RPMI7951 (cell line): Measurements from ENCODE around the gene GLT6D1. TPM values are rescaled to one million over a fixed set of nuclear protein-coding genes. Genes with fewer than 3 reads are reported as not detected.
"Not testable (repeated sequence)": the region's sequence is repeated elsewhere in the genome, so short reads cannot be mapped to it uniquely, and the experiment has no call there.

ENCODE experiments used
- DNase-seq: peaks from one replicate; pipeline ENCODE4 v3.0.0-alpha.2; 2012; ENCODE audit warnings: low read depth
- total RNA-seq: library from RNA; depleted of rRNA; stranded (reverse); fragments of >200 nt; shearing (Covaris generic); gene quantifications from 2 replicates; pipeline ENCODE4 v1.2.3, GENCODE V29; 2014

Gene GLT6D1
- total RNA-seq, 1 experiment from 2014 or later = not detected

DNA sequence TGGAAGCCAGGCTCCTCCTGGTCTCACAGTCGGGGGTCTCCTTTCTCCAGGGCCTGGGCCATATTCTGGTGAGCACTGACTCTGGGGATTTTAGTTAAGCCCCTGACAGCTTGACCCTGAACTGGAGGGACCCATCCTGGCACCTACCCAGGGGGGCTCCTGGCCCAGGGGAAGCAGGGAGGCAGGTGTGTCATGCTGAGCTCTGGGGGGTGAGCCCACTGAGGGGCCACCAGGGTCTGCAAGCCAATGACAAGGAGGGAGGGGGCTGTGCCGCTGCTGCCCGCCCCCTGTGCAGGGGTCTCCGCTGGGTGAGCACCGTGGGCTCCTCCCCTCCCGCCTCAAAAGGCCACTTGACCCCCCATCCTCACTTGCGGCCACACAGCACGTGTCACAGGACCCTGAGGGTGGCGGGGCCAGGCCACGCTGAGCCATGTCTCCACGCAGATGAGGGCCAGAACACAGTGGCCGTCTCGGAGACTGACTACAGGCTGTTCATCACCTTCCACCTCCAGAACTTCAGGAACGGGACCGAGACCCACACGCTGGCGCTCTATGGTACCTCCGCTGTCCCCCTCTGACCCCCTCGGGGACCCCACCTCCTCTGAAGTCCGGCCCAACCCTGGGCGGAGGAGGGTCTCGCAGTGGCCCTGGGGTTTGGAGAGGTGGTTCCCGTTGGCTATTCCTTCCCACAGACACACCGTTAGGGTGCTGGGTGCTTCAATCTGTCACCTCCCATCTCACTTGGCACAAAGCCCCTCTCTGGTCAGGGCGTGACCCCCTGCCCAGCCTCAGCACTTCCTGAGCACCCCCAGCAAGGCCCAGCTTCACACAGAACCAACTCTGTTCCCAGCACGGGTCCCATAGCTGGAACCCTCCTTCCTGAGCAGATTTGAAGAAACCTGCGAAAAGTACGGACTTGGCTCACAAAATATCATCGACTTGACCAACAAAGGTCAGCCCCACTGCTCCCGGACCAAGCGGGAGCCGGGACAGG is 25.8 kb upstream of the GLT6D1 start:
- DNase-seq = no peak

DNA sequence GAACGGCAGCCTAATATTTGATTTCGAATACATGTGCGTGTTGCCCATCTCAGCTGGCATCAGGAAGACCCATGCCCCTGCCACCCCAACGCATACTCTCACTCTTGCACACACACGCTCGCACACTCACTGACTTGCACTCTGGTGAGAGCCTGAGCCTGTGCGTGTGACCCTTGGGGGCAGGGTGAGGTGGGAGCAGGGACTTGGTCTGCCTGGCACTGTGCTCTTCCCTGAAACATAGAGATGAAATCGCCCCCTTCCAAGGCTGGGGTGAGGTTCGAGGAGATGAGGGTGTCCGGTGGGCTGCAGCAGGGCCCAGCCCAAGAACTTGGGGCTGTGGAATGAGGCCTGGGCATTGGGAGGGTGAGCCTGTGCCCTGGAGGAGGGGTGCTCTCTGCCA is 24.9 kb upstream of the GLT6D1 start:
- no peak for DNase-seq

DNA sequence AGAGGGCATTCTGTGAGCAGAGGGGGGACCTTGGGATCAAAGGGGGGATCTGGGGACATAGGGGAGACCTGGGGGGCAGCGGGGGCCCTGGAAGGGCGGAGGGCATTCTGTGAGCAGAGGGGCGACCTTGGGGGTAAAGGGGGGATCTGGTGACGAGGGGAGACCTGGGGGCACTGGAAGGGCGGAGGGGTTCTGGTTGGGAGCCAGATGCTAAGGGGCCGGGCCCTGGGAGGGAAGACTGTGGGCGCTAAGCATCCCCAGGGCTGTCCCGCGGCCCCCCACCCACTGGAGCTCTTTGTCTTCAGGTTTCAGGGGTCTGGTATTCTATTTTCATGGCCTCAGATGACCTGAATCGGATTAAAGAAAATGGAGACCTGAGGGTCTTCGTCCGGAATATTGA is 24.5 kb upstream of the GLT6D1 start:
- DNase-seq = no peak

DNA sequence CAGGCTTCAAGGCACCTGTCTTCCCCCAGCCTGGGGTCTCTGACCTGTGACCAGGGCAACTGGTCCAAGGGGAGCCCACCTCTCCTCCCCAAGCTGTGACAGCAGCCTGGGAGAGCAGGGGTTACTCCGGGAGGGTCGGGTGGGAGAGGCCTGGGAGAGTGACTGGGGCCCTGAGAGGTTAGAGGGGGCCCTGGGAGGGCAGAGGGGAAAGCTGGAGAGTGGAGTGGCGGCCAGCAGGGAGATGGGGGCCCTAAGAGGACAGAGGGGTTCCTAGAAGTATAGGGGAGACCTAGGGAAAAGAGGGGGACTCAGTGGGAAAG is 24.1 kb upstream of the GLT6D1 start:
- DNase-seq = no peak

DNA sequence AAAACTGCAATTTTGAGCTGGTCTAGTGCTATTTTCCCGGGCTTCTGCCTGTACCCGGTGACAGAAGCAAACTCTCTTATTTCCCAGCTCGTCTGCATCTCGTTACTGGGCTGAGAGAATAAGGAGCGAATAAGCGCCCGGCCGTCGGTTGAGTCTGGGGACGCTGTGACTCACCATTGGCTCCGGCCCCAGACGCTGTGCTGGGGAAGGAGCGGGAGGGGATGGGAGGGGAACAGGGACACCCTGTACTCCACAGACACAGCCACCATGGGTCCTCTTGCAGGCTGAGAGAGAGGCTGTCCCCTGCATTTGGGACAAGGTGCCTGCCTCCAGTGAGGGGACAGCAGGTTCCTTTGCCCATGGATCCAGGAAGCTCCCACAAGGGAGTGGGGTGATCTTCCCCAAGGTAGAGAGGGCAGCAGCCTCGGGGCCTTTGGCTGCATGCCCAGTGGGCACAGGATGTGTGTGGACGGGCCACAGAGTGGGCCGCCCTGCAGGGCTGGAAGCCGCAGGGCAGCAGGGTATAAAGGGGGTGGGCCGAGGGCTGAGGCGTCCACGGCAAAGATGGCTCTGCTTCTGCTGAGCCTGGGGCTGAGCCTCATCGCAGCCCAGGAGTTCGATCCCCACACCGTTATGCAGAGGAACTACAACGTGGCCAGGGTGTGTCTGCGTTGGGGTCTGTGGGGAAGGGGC is 23.6 kb upstream of the GLT6D1 start, which contains the start of gene LCN9:
Gene LCN9, plus strand, starts transcription at position 552 of the 693 bp plus-strand sequence. Its CDS starts 13 bp downstream, at position 565.
- DNase-seq = peak; percentile 12

DNA sequence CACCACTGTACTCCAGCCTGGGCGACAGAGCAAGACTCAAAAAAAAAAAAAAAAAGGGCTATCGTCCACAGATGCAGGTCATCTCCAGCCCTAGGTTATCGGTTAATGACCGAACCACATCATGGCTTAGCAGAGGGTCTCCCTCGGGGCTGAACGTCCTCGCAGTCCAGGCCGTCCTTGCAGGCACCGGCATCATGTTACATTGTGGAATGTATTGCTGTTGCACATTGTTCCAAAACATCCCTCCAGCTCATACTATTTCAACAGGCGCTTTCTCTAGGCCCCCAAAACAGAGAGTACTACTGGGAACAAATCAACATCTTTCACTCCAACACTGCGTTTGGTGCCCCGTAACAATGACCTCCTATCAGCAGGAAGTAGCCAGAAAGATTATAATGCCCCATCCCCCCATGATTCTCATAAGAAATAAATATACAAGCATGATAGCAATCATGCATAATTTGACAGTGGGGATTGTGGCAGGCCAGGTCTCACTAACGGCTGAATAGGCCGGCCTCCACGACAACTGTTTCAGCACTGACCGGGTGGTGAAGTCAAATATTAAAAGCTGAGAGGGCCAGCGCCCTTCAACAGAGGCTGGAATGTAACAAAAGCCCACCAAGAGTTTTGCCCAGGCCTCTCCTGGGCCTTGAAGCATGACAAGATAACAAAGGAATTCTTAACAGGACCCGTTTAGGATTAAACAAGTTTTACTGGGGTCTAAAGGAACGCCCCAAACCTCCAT is 22.6 kb upstream of the GLT6D1 start:
- DNase-seq = no peak

DNA sequence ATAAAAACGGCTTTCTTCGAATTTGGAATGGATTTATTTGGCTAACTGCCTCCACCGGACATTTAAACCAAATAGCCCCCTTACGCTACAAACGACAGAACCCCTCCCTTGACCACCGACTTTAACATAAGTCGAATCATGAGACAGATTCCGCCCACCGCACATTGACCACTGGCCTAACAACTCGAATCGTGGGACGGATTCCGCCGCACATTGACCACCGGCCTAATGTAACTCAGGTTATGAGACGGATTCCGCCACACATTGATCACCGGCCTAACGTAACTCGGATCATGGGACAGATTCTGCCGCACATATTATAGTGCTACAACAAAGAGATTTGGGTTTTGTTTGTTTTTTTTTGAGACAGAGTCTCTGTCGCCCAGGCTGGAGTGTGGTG is 21.1 kb upstream of the GLT6D1 start:
- DNase-seq = no peak

DNA sequence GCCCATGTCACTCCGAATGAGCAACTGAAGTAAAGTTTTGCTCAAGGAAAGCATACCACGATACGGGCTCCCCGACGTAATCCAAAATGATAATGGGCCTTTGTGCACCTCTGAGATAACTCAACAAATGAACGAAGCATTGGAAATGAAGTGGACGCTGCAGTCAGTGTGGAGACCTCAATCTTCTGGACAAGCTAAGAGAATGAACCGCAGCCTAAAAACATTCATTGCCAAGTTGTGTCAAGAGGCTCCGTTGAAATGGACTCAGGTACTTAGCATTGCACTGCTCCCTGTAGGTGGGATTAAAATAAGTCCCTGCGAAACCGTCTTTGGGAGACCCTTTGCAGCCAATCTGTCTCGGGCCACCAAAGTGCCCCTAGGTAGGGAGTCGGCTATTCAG is 19.9 kb upstream of the GLT6D1 start:
- no peak for DNase-seq

DNA sequence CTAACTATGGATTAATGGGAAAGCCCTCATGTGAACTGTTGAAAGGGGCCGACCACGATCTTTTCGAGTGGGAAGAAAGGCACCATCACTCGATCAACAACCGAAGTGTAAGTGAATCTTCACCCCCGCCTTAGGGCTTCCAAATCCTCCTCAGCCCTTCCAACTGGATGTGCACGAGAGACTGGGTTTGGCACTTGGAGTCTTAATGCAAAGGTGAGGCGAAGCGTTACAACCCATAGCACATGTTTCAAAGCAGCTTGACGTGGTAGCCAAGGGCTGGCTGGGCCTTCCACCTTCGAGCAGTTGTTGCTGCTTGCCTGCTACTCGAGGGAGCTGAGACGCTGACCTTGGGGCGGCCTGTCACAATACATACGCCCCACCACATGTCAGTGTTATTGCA is 18.1 kb upstream of the GLT6D1 start:
- no peak for DNase-seq

DNA sequence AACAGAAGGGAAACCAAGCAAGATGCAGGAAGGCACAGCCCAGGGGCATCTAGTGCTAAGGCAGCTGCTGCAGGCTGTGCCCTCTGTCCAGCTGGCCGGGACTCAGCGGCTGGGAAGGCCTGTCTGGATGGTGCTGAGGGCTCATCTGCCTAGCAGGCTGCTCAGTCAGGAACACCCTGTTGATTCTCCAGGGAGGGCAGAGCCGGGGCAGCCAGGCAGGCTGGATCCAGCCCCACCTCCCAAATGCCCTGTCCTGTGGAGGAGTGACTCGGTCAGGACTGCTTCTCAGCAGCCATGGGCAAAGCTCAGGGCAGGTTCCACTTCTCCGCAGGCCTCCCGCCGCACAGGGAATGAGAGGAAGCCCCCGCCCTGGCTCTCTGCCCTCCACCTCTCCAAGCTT is 16.0 kb upstream of the GLT6D1 start:
- DNase-seq = no peak

DNA sequence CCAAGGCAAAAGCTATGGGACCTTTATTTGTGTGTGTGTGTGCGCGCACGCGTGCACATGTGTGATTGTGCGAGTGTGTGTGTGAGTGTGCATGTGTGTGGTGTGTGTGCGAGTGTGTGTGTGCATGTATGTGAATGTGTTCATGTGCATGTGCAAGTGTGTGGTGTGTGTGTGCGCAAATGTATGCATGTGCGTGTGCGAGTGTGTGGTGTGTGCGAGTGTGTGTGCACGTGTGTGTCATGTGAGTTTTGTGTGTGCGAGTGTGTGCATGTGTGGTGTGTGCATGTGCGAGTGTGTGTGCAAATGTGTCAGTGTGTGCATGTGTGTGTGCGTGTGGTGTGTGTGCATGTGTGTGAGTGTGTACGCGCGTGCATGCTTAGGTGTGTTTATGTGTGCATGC is 11.1 kb upstream of the GLT6D1 start:
- no peak for DNase-seq

DNA sequence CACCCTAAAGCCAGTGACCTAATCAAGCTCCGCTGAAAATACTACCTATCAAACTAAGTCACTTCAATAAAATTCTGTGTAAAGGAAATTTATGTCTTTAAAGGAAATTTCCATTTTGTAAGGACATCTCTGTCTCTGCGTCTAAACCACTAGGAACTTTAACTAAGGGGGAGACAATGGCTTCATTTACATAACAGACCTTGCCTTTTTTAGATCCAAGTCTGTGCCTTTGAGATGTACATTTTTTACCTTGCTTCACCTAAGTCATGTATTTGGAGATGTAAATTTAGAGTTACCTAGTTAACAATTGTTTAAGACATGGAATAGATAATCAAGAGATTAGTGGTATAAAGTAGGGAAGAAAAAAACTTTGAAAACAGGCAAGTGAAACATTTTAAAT is 10.2 kb upstream of the GLT6D1 start:
- no peak for DNase-seq

DNA sequence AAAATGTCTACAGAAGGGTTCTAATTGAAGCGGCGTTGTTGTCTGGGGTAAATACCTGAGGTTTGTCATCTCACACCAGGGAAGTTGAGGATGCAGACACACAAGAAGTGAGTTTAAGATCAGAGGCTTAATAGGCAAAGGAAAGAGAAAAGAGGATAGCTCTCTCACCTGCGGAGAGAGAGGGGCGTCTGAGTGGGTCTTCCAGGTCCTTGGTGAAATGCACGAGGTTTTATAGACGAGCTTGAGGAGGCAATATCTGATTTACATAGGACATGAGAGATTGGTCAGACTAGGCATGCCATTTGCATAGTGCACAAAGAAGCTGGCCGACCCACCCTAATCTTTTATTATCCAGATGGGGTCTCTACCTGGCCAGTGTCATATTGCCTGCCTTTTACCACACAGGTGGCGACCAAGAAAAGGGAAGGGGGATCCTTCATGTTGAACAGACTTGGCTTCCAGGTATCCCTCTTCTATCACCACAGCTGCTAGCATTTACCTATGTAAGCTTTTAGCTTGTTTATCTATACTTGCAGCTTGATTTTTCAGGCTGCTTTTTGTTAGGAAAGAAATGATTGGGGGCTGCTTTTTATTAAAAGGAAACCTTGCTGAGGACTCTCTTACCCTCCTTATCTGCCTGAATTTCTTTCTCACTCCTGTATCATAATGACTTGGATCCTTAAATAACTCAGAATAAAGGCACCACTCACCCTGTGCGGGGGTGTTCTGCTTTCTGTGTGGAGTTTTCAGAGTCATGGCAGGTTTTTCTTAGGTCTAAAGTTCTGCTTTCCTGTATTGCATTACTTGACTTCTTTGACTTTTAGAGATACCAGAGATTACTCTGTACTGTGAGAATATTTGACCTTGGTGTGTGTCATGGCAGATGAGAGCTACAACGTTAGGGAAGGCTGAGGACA is 9.4 kb upstream of the GLT6D1 start:
- DNase-seq = no peak

DNA sequence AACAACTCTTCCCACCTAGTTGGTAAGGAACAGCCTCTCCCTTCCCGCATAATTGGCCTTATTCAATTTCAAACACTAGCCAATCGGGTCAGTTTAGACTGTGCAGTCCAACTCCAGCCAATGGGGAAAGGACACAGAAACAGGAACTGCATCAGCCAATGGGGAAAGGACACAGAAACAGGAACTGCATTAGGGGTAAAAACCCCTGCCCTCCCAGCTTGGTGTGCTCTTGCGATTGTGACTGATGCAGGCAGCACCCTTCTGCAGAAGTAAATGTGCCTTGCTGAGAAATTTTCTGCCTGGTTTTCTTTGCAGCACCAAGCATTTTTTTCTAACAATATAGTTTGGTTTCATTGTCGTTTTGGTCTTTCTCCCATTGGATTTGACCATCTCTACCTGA is 8.5 kb upstream of the GLT6D1 start:
- no peak for DNase-seq

DNA sequence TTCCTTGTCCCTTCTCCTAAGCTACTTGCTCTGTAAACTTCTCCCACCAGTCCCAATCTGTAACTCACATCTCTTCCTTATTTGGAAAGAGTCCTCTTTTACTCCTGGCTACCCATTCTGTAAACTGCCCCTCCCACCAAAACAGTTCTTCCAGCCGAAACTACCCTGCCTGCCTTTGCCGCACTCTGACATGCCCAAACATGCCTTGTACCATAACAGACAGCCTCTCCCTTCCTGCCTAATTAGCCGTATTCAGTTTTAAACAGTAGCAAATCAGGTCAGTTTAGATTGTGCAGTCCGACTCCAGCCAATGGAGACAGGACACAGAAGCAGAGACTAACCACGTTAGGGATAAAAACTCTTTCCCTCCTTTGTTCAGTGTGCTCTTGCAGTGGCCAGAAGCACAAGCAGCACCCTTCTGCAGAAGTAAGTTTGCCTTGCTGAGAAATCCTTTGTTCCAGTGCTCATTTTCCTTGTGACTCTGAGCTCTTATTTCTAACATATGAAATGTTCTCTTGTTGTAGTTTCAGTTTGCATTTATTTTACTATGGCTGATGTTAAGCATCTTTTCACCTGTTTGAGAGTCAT is 5.4 kb upstream of the GLT6D1 start:
- DNase-seq = no peak

DNA sequence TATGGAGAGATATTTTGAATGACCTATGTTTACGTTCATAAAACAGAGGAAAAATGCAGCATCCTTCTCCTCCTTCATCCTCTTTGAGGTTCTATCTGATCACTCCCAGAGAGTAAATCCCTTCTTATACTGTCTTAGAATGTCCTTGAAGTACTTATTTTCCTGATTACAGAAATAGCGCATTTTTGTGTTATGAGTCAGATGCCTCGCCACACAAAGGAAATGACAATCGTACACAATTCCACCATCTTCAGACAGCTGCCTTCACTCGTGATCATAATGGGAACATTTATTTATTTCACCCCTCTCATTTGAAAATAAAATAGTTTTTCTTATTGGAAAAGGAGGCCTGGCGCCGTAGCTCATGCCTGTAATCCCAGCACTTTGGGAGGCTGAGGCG is 2.4 kb upstream of the GLT6D1 start:
- peak; percentile 60 for DNase-seq

DNA sequence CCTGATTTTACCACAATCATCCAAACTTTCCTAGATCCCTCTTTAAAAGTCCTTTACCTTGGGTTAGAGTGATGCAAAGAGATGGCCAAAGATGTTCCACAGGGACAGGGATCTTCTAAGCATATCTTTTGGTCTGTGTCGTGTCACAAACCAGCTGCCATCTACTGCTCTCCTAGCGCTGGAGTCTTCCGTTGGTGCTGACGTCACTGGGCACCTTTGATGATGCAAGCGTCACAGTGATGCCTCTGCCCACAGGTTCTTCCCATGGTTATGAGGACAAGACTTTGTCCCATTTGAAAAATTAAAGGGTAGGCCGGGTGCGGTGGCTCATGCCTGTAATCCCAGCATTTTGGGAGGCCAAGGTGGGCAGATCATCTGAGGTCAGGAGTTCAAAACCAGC is 1.7 kb upstream of the GLT6D1 start:
- no peak for DNase-seq

DNA sequence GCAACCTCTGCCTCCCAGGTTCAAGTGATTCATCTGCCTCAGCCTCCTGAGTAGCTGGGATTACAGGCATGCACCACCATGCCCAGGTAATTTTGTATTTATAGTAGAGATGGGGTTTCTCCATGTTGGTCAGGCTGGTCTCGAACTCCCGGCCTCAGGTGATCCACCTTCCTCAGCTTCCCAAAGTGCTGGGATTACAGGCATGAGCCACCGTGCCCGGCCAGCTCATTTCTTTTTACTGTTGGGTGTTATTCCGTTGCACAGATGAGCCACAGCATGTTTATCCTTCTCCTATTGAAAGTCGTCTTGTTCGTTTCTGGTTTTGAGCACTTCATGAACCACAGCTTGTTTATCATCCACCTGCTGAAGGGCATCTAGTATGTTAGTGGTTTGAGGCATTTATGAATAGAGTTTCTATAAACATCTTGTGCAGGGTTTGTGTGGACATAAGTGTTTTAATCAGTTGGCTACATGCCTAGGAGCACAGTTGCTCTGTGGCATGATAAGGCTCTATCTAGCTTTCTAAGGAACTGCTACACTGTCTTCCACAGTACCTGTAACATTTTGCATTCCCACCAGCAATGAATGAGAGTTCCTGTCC is 2.3 kb downstream of the GLT6D1 start:
- not testable (repeated sequence) for DNase-seq

DNA sequence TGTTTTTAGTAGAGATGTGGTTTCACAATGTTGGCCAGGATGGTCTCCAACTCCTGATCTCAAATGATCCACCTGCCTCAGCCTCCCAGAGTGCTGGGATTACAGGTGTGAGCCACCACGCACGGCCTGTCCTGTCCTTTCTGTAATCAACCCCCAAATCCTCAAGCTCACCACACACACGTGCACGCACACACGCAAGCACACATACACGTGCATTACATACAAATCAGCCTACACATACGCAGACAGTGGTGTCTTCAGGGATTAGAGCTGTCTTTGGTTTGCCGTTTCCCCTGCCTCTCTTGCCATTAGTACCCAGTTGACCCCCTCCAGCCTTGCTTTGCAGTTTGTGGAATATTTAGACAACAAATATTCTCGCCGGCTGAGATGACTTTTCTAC is 6.5 kb downstream of the GLT6D1 start:
- no peak for DNase-seq

DNA sequence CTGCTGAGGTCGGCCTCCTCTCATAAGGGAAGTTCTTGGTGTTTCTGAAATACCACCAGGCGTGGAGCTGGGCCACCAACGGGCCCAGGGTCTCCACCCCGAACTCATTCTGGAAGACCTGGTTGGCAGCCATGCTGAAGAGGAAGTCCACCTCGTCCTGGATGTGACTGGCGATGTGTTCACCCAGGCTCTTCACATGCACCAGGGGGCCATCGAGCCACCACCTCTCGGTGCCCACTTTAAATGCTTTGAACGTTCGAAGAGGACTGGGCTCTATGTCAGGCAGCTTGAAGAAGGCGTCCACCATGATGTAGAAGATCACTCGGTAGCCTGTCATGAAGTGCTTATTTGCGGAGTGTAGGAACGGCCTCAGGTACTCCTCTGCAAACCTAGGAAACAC is 15.1 kb downstream of the GLT6D1 start:
- DNase-seq = no peak
